Activated CD4-positive, CD25-positive, alpha-beta regulatory T cell (primary cell): ENCODE measurements around the gene TWIST2.

Source experiments
- DNase-seq, 4 experiments: peaks; one replicate each; lab custom pipeline; 2025; lab: John Stamatoyannopoulos, UW

Gene TWIST2

DNA sequence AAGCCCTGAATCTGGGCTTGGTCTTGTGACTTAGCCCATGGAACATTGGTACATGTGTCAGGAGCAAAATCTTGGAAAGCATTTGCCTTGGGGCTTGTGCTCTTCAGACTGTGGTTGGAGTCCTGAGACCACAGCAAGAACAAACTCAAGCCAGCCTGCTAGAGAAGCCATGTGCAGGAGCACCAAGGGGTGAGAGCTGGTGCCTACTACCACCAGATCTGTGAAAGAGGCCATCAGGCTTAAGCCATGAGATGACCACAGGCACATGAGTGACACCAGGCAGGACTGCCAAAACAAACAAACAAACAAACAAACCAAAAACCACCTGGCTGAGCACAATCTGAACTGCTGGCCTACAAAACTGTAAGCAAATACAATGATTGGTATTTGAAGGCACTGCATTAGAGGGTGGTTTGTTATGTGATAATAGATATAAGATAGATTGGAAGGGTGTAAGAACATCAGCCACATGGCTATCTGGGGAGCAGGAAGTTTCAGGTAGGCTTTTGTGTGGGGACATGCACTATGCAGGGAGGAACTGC, 9.0 kb upstream of the TWIST2 start:
- DNase-seq: no peak

DNA sequence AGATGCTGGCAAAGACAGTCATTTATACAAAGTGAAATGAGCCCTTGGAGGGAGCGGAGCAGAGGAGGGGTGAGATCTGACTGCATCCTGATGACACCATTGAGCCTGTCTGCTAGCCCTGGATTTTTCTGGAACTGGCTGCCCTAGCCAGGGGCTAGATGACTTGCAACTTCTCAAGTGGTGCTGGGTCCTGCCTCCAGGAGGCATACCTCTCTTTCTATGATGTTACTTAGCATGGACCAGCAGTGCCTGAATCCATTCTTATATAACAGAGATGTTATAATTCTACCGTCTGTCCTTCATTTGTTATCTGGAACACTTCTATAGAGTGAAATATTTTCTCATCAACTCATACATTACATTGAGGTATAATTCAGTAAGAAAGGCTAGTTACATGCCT, 8.5 kb upstream of the TWIST2 start:
- DNase-seq: no peak

DNA sequence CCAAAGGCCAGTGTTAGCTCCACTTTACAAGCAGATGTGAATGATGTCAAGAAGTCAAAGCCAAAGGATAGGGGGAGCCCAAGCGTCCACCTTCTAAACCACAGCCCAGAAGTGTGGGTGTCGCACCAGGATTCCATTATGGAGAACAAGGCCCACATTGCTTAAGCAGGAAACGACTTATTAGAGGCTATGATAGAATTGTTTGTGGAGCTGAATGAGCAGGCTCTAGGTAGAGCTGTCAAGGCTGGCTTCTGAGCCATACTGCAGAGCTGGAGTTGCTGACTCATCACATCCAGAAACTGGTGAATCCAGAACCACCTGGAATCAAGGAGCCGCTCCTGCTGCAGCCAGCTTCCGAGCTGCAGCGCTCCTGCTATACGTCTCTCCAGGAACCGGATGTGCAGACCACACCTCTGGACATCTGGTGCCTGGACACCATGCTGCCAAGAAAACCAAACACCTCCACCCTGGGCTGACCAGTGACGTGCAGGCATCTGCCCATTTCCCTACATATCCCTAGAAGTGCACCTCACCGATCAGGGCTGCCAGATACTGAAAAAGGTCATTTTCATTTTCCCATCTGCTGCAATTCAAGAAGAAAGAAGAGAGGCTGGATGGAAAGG, 6.2 kb upstream of the TWIST2 start:
- no peak for DNase-seq

DNA sequence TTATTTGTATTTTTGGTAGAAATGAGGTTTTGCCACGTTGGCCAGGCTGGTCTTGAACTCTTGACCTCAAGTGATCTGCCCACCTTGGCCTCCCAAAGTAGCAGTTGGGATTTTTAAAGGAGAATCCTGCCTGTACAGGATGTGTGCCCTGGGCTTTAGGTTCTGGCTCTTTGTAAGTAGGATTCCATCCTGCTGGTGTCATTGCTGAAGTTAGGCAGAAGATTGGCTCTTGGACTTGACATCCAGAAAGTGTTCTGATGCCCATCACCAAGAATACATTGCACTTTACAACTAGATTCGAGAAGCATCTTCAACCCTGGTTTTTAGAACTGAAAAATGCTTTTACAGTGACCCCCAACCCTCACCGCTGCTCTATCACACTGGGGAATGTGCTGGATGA, 4.4 kb upstream of the TWIST2 start:
- no peak for DNase-seq

DNA sequence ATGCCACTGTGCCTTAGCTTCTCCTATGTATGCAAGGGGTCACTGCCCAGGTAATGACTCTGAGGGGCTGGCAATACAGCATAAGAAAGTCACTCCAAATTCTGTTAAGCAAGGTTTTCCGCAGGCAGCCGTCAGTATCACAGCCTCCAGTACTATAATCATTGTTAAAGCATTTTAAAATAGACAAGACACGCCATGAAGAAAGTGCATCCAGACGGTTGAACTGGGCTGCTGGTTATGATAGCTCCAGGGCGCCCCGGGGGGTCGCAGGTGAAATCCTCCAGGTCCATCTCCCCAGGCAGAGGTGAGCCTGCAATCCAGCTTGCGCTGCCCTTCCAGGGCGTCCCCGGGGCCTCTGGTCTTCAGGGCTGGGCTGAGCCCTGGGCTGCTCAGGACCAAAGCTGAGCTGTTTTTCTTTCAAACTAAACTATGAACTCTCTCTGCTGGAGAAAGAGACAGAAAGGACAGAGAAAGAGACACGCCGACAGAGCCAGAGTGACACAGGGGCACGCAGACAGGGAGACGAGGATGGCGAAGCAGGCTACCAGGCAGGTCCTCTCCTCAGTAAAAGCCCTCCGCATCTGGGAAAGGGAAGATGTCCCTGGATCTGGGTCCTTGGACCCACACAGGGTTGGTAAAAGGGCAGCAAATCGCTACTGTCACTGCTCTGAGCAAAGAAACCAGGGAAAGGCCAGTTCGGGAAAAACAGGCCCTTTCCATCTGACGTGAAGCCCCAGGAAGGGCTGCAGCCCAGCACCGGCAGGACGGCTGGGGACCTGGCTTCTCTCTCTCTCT, 2.1 kb upstream of the TWIST2 start:
- no peak for DNase-seq

DNA sequence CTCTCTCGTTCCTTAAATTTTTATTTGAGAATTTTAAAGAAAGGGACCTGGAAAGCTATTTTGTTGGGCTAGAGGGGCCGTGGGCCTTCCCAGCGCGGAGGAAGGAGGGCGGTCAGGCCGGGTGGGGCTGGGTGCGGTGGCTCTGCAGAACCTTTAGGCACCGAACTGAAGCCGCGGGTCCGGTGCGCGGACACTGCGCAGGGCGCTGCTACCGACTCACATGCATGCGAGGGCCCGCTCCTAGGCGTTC, 1.6 kb upstream of the TWIST2 start:
- DNase-seq: no peak

DNA sequence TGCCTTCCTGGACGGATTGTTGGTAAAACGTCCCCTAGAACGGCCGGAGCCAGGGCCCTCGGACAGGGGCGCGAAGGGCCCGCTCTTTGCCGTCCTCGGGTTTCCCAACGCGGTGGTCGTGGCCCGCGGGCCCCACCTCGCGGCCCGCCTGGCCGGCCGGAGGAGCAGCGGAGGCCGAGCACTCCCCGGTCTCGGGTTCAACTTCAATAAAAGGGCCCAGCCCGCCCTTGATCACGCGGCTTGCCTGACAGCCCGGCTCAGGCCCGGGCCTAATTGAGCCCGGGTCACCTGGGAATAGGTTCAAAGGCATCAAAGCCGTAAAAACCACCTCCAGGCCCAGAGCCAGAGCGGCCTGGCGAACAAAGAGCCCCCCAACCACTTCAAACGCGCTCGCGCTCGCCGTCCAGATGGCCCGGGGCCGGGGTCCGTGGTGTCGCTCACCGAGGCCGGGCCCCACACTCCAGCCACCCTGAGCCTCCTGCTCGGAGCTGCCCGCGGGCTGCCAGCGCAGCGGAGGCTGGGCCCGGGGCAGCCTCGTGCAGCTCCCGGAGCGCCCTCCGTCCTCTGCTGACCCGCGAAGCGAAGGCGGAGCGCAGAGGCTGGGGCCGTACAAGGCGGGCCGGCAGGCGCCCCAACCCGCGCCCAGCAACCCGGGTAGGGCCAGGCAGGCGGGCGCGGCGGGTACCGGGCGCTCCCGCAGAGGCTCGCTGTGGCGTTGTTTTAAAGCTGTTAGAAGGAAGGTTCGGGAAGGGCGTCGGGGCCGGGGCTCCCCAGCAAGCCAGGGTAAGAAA, 1.1 kb upstream of the TWIST2 start:
- no peak for DNase-seq

DNA sequence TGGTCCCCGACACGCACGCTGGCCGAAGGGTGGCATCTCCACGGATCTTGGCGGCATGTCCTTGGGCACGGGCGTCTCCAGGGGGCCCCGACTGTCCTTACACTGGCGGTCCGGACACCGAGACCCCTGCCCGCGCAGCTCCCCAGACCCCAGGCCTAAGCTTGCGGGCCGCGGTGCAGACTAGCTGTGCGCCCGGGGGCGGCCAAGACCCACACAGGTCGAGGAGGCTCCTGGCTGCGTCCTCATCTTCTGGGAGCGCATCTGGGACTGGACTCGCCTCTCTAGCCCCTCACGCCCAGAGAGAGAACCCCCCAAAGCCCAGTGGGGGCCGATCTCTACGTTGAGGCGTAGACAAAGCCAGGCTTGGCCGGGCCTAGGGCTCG, 475 bp upstream of the TWIST2 start:
- DNase-seq: no peak

DNA sequence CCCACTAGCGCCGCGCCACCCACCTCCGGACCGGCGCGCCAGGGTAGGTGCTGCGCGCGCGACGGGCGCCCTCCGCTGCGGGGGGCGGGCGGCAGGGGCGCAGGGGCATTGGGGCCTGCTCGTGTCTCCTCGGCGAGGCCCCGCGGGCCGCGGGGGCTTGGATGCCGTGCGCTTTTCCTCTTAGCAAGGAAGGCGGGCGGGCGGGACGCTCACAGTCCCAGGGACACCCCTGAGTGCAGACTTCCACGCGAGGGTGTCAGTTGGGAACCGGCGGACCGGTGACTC, 748 bp downstream of the TWIST2 start:
- DNase-seq: no peak

DNA sequence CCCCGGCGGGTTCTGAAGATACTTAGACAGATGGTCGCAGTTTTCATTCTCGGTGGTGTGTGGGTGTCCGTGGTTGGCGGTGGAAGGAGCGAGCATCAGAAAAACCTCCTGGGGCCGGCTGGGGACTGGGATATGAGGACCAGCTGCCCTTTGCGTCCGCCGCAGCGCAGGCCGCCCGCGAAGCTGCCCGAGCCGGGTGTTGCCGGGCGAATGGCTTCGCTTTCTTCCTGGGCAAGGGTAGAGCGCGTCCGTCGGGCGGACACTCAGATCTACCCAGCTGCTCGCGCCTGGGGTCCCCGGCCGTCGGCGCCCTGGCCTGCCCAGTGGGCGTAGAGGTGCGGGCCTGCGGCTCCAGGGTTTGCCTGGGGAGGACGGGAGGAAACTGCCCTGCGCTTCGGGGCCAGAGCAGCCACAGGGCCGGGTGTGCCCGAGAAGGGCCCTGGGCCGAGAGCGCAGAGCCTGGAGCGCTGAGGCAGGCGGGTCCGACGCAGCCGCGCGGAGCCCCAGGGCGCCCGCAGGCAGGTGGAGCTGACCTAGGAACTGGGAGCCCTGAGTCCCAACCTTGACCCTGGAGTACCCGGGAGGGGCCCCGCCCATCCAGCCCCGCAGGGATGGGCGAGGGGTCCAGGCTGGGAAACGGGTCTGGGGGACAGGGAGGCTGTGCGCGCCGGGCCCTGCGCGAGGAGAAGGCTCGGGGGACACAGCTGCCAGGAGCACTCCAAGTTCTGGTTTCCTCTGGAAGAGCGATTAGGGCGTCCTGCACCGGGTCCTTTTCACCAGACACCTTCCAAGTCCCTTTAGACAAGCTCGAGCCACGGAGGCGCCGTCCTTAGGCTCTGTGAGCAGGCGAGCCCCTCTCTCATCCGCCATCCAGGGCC, 1.3 kb downstream of the TWIST2 start:
- no peak for DNase-seq

DNA sequence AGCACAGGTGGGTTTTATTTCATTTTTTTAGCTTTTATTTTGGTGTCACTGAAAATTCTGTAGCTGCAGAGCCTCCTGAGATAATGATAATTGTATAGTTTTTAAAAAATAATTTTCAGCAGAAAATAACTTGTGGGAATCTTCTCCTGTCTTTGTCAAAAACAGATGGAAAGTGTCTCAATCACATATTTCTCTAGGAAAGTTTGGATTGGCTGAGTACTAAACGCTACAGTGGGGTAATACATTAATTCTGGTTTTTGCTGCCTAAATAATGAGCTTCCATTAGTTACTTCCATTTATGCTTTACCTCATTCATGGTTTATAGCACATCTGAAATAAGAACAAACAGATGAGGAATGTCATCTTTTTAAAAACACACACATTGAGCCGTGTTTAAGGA, 2.2 kb downstream of the TWIST2 start:
- no peak for DNase-seq

DNA sequence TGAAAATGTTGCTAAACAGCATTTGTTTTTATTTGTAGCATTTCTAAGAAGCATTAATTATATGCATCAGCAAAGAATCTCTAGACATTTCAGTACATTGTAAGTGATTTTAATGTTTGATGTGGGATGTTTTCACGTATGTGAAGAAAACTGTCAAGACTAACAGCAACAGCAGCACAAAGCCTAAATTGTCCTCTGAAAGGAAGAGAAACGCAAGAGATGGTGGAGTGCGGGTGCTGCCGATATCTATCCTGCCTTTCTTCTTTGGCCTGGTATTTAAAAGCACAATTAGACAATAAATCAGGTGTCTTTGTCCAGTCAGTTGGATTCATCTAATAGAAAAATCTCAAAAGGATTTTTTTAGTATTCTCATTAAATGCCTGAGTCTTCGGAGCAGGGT, 3.1 kb downstream of the TWIST2 start:
- no peak for DNase-seq

DNA sequence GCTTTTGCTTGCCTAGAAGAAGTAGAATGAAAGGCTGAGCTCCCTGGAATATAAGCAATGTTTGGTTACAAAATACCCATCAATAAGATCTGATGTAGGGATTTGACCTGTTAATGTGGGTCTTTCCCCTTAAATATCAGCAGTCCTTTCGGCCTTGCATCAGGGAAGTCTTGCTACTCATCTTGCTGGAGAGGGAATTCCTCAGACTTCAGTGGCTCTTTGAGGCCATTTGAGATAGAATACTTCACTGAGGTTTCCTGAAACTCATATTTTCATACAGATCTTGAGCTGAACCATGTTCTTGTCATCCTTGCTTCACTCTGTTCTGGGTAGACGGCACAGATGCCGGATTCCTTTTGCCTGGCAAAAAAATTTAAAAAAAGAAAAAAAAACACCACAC, 3.9 kb downstream of the TWIST2 start:
- no peak for DNase-seq

DNA sequence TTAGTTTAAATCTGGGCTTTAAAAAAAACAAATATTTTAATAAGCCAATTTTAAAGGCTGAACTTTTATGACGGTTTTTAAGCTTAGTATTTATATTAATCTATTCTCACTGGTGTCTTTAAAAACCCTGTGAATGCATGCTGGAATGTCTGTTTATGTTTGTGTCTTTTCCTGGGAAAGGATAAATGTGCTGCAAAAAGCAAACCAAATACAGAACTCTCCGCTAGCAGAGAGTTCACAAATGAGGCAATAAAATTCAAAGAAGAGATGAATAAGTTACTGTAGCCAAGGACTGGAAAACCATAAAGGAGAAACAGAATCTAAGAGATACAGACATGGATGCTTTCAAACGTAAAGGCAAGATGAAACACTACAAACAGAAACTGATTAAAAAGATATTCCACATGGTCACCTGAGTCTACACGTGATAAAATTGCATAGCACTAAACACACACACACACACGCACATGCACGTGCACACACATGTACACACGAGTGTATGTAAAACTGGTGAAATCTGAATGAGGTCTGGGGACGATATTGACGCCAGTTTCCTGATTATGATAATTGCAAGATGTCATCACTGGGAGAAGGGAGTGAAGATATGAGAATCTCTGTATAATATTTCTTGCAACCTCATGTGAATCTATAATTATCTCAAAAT, 4.5 kb downstream of the TWIST2 start:
- no peak for DNase-seq

DNA sequence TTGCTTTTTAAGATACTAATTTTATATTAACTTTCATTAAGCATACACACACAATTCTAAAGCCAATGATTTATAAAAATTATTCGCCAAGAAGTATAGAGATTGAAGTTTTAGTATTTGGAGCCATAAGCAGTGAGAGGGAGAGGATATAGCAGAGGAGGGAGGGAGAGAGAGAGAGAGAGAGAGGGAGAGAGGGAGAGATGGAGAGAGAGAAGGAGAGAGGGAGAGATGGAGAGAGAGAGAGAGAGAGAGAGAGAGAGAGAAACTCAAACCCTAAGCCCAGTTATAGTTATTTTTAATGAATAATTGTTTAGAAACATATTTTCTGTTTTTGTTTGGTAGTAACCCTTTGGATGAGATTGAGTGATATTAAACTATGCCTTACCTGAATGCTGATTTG, 5.3 kb downstream of the TWIST2 start:
- DNase-seq: no peak

DNA sequence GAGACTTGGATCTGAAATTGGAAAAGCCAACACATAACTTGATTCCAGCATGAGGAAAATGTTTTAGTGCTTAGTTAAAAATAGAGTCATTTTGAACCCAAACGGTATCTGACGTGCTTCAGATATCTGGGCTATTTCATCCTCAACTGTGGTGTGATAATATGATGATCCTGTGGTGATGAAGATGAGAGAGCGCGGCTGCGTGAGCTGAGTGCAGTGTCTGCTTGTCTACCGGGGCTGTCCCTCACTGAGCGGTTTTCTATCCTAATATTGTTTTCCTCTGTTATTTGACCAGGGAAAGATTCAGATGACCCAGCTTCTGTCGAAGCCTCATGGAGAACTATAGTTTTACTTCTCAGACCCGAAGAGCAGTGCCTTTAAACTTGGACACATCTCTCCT, 5.8 kb downstream of the TWIST2 start:
- DNase-seq: no peak

DNA sequence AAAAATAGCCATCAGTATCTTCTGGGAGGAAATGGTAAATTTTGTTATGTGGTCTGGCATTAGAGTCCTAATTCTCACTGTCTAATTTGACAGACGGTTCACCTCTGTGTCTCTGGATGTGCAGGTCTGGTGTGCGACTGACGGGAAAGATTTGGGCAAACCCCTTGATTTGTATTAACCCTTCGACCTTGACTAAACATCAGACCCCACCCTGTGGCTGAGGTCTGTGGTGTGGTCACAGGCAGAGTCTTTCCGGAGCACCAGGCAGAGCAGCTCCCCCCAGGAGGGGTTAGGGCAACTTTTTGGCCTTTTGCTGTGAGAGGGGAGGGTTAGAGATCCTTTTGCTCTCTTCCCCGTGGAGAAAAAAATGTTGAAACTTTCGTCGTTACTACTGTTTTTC, 6.4 kb downstream of the TWIST2 start:
- DNase-seq: no peak

DNA sequence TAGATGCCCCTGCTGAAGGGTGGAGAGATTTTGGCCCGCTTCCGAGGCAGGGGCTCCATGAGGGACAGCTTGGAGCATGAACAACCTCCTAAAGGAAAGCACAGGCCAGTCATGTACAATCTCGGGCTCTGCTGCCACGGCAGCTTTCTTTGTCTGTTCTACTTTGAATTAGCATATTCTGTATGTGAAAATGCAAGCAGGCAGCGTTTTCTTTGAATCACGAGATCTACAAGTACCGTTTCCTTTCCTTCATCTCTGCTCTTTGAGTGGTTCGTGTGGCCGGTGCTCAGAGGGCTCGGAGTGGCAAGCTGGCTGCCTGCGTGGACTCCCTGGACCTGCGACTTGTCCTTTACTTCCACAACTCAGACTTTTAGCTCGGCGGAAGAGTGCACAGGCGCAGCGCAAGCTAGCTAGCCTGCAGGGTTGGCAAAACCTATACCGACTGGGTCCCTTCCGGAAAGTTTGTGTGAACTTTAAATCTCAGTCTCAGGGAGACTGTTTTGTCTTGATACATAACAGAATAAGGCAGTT, 6.9 kb downstream of the TWIST2 start:
- no peak for DNase-seq

DNA sequence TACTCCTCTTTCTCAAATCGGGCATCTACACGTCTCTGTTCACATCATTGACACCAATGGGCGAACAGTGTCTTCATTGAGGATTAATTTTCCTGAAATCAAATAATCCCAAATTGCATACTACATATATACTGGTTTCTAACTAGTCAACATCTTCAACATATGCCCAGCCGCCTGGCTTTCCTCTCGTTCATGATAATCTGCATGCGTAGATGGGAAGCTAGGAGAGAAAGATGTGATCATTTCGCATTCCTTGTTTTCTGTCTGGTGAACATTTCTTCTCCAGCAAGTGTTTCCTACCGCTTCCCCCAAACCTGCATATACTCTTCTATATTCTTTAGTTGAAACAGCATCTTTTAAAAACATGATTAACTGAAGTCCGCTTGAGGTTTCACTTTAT, 7.4 kb downstream of the TWIST2 start:
- no peak for DNase-seq

DNA sequence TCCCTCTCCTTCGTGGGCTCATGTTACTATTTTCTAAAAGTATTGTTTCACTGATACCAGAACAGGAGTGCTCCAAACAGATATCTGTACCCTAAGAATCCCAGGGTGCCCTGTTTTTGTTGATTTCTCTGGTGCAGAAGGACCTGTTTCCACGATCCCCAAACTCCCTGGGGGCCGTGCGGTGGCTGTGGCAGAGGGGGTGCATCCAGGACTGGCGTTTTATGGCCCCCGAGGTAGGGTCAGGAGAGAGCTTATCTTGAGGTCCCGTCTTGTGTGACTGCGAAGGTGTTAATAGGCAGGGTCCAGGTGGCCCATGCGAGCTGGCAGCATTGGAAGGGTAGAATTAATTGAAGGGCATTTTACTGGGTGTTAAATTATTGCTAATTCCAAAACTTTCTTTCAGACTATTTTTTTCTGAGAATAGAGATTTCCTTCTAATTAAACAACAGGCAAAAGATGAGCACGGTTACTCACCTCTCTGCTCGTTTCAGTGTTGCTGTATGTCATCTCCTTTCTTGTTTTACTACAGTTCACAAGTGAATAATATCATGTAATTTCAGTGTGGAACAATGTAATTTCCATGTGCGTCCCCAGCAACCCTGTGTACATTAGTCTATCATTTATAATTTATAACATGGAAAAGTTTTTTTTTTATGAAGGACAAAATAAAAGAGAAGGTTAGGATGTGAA, 8.2 kb downstream of the TWIST2 start:
- DNase-seq: no peak
